H9 (cell line): ENCODE results near the gene STIM2. TPM values are rescaled to one million over a fixed set of nuclear protein-coding genes. Genes with fewer than 3 reads are reported as not detected.

ENCODE experiments used
- DNase-seq: peaks from one replicate; pipeline ENCODE4 v3.0.0-alpha.2; 2017
- H2AFZ ChIP-seq: one replicate; pipeline ENCODE4 v1.6.1; 2013; ENCODE audit warnings: mild to moderate bottlenecking, low read length, control low read depth, moderate library complexity
- H2AK5ac ChIP-seq: 2 replicates; pipeline ENCODE4 v1.6.1; 2013; ENCODE audit warnings: low read length, control low read depth, mixed read lengths; ENCODE audit not compliant: insufficient read length
- H2BK120ac ChIP-seq: one replicate; pipeline ENCODE4 v1.6.1; 2013; ENCODE audit warnings: low read depth, mild to moderate bottlenecking, low read length, control low read depth, inconsistent platforms; ENCODE audit not compliant: poor library complexity, severe bottlenecking
- H2BK12ac ChIP-seq: 2 replicates; pipeline ENCODE4 v1.6.1; 2013; ENCODE audit warnings: low read length, control low read depth, mixed read lengths, low read depth; ENCODE audit not compliant: insufficient read length
- H2BK15ac ChIP-seq: 2 replicates; pipeline ENCODE4 v1.6.1; 2013; ENCODE audit warnings: low read depth, low read length, control low read depth
- H2BK20ac ChIP-seq: one replicate; pipeline ENCODE4 v1.6.1; 2013; ENCODE audit warnings: low read depth, mild to moderate bottlenecking, low read length, control low read depth, inconsistent platforms; ENCODE audit not compliant: poor library complexity, severe bottlenecking
- H2BK5ac ChIP-seq: 2 replicates; pipeline ENCODE4 v1.6.1; 2013; ENCODE audit warnings: low read length, control low read depth, mixed read lengths; ENCODE audit not compliant: insufficient read length
- H3K14ac ChIP-seq: 2 replicates; pipeline ENCODE4 v1.6.1; 2013; ENCODE audit warnings: low read length, control low read depth; ENCODE audit not compliant: insufficient read depth
- H3K18ac ChIP-seq: 2 replicates; pipeline ENCODE4 v1.6.1; 2013; ENCODE audit warnings: low read depth, mild to moderate bottlenecking, mixed read lengths, low read length, control low read depth; ENCODE audit not compliant: insufficient read length
- H3K23ac ChIP-seq: 2 replicates; pipeline ENCODE4 v1.6.1; 2013; ENCODE audit warnings: low read length, control low read depth, mixed read lengths, low read depth; ENCODE audit not compliant: insufficient read length
- H3K23me2 ChIP-seq: 2 replicates; pipeline ENCODE4 v1.6.1; 2013; ENCODE audit warnings: low read depth, mild to moderate bottlenecking, mixed read lengths, low read length, control low read depth; ENCODE audit not compliant: insufficient read length, poor library complexity, severe bottlenecking
- H3K27ac ChIP-seq: 2 replicates; pipeline ENCODE4 v1.5.1; 2013; ENCODE audit warnings: low read length, control low read depth, mixed read lengths, low read depth; ENCODE audit not compliant: insufficient read length
- H3K27me3 ChIP-seq: 2 replicates; pipeline ENCODE4 v1.6.1; 2013; ENCODE audit warnings: low read length, control low read depth, inconsistent platforms; ENCODE audit not compliant: insufficient read depth
- H3K4ac ChIP-seq: 2 replicates; pipeline ENCODE4 v1.6.1; 2013; ENCODE audit warnings: low read depth, mild to moderate bottlenecking, control low read depth, inconsistent platforms, low read length, moderate library complexity
- H3K4me1 ChIP-seq: 2 replicates; pipeline ENCODE4 v1.6.1; 2013; ENCODE audit warnings: low read length, control low read depth, inconsistent platforms; ENCODE audit not compliant: insufficient read depth
- H3K4me2 ChIP-seq: 2 replicates; pipeline ENCODE4 v1.6.1; 2013; ENCODE audit warnings: low read length, control low read depth, mixed read lengths; ENCODE audit not compliant: insufficient read length, insufficient read depth
- H3K56ac ChIP-seq: 2 replicates; pipeline ENCODE4 v1.6.1; 2013; ENCODE audit warnings: low read depth, mild to moderate bottlenecking, mixed read lengths, low read length, control low read depth; ENCODE audit not compliant: insufficient read length
- H3K79me1 ChIP-seq: 2 replicates; pipeline ENCODE4 v1.6.1; 2013; ENCODE audit warnings: low read depth, mild to moderate bottlenecking, moderate library complexity, low read length, control low read depth, inconsistent platforms; ENCODE audit not compliant: insufficient read depth, poor library complexity, severe bottlenecking
- H3K79me2 ChIP-seq: 2 replicates; pipeline ENCODE4 v1.6.1; 2013; ENCODE audit warnings: low read length, control low read depth, inconsistent platforms; ENCODE audit not compliant: insufficient read depth
- H3K9ac ChIP-seq: 2 replicates; pipeline ENCODE4 v1.6.1; 2013; ENCODE audit warnings: low read length, control low read depth, mixed read lengths; ENCODE audit not compliant: insufficient read length; ENCODE audit errors: extremely low read depth
- H3K9me3 ChIP-seq: one replicate; pipeline ENCODE4 v1.6.1; 2013; ENCODE audit warnings: low read depth, low read length, inconsistent platforms; ENCODE audit not compliant: control insufficient read depth
- H3T11ph ChIP-seq: one replicate; pipeline ENCODE4 v1.6.1; 2013; ENCODE audit warnings: mild to moderate bottlenecking, low read length, control low read depth, inconsistent platforms
- H4K20me1 ChIP-seq: one replicate; pipeline ENCODE4 v1.6.1; 2013; ENCODE audit not compliant: control insufficient read depth, insufficient read length, insufficient read depth
- H4K5ac ChIP-seq: 2 replicates; pipeline ENCODE4 v1.6.1; 2013; ENCODE audit warnings: low read depth, mild to moderate bottlenecking, mixed read lengths, low read length, control low read depth; ENCODE audit not compliant: insufficient read length
- H4K8ac ChIP-seq: replicated peaks from 2 replicates; pipeline ENCODE4 v1.6.1; 2013; ENCODE audit warnings: low read length, control low read depth, mixed read lengths, low read depth; ENCODE audit not compliant: insufficient read length
- H4K91ac ChIP-seq: 2 replicates; pipeline ENCODE4 v1.6.1; 2013; ENCODE audit warnings: low read depth, mild to moderate bottlenecking, moderate library complexity, mixed read lengths, low read length, control low read depth; ENCODE audit not compliant: insufficient read length
- H3K27ac Mint-ChIP-seq, 3 experiments: 2 replicates in 2 of 3; 3 replicates in 1 of 3; pipeline ENCODE4 v1.8.0; 2020 to 2021; ENCODE audit warnings: mixed read lengths in 3 of 3, mild to moderate bottlenecking in 1 of 3, moderate library complexity in 1 of 3
- H3K27me3 Mint-ChIP-seq: 2 replicates; pipeline ENCODE4 v1.8.0; 2021; ENCODE audit warnings: low read depth, mild to moderate bottlenecking, moderate library complexity, mixed read lengths
- H3K36me3 Mint-ChIP-seq, 3 experiments: 2 replicates in 2 of 3; 3 replicates in 1 of 3; pipeline ENCODE4 v1.8.0; 2020 to 2021; ENCODE audit warnings: low read depth in 3 of 3, mixed read lengths in 3 of 3; ENCODE audit not compliant: insufficient read depth in 1 of 3
- H3K4me1 Mint-ChIP-seq, 2 experiments: 2 replicates each; pipeline ENCODE4 v1.8.0; 2020; ENCODE audit warnings: mixed read lengths in 2 of 2
- H3K4me3 Mint-ChIP-seq, 2 experiments: 2 replicates in 1 of 2; 3 replicates in 1 of 2; pipeline ENCODE4 v1.8.0; 2020 to 2021; ENCODE audit warnings: mild to moderate bottlenecking in 2 of 2, mixed read lengths in 2 of 2, moderate library complexity in 1 of 2
- H3K9me3 Mint-ChIP-seq, 2 experiments: 2 replicates in 1 of 2; 3 replicates in 1 of 2; pipeline ENCODE4 v1.8.0; 2020; ENCODE audit warnings: mild to moderate bottlenecking in 2 of 2, mixed read lengths in 2 of 2, moderate library complexity in 1 of 2
- WGBS: extraction: QIAGEN DNeasy Blood & Tissue Kit; methylation state at CpG from one replicate; pipeline ENCODE4 v1.1.7; 2013; ENCODE audit warnings: missing lambda C conversion rate, low lambda C conversion rate, mixed read lengths; ENCODE audit not compliant: insufficient read length; ENCODE audit errors: extremely low coverage; 5-methylcytosine and 5-hydroxymethylcytosine counted together
- total RNA-seq: library from RNA; stranded (reverse); gene quantifications from 2 replicates; pipeline ENCODE4 v1.2.1, GENCODE V29; 2021
- TF ChIP-seq, protein P1 (sequence below): fragments of 200-600 bp; sonication (generic); conservative IDR thresholded peaks from 3 replicates; pipeline ENCODE4 v1.8.0; 2021; ENCODE audit warnings: antibody characterized with exemption, mild to moderate bottlenecking

Gene STIM2
- total RNA-seq, 1 experiment from 2014 or later: 26.2 TPM

DNA sequence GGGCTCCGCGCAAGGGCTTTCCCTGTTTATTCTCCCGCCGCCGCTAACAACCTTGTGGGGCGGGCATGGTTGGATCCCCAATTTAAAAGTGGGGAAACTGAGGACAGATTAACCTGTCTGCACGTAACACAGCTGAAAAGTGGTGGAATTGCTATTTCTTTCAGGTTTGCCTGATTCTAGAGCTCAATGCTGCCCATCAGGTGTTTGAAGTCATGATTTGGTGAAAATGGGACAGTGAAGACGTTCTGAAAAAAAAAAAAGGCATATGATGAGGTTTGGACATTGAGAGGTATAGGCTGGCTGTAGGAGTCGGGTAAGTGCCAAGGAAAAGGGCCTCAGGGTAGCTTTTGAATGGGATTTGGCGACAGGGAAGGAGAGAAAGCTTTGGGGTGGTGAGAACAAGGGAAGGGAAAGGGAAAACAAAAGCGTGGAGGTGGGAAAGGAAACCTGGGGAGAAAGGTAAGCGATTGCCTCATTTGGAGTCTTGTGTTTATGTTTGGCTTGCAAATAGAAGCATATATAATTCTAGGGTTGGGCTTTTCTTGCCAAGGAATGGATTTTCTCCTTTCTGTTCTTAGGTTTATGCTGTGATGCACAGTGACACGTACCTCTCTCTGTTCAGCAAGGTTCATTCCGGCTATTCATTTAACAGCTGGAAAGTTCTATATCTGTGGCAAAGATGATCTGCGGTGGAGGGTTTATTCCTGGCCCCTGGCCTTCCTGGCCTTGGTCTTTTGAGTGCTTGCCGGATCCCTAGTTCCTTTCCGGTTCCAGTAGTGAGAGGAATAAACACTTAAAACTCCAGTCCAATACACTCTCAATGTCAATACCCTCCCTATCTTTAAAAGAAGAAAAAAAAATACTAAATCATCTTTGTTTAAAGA lies 2.4 kb upstream of the STIM2 start:
- no peaks in the 10 kb centered on the region for H3K79me1 ChIP-seq
- H3K4me1 ChIP-seq: no peaks in the 10 kb centered on the region; the same call in 1 of the 2 replicates
- WGBS: no CpG with 5 or more reads among the region's 17 CpGs
- H4K91ac ChIP-seq: no peak overlapping the region
- H3K23me2 ChIP-seq: peaks cover 19% of the 10 kb centered on the region
- peak overlapping the region; percentile 40 for H3K9ac ChIP-seq
- no peak overlapping the region for H2BK20ac ChIP-seq
- DNase-seq: no peak
- no peak overlapping the region for H2BK12ac ChIP-seq
- H2BK15ac ChIP-seq: no peak overlapping the region
- peak overlapping the region; percentile 93 for H3K4me2 ChIP-seq
- H3K4me3 Mint-ChIP-seq: peak overlapping the region; percentile 83 to 84
- no peak overlapping the region for H4K8ac ChIP-seq
- no peak overlapping the region for H3K56ac ChIP-seq
- H3K9me3 Mint-ChIP-seq: no peaks in the 10 kb centered on the region; a peak in 1 of 5 replicates
- no peaks in the 10 kb centered on the region for H3K79me2 ChIP-seq
- no peak overlapping the region for H3K18ac ChIP-seq
- H2BK120ac ChIP-seq: no peak overlapping the region
- no peak overlapping the region for H3K27ac ChIP-seq
- H3K27ac Mint-ChIP-seq: peak overlapping the region in 2 of 3 experiments; percentile 53 to 61; a peak in 3 of 7 replicates
- no peak overlapping the region for H3K4ac ChIP-seq
- H3K4me1 Mint-ChIP-seq: peaks cover 44 to 46% of the 10 kb centered on the region in 2 experiments
- no peak overlapping the region for H3T11ph ChIP-seq
- H4K5ac ChIP-seq: no peak overlapping the region
- TF ChIP-seq, protein P1, sequence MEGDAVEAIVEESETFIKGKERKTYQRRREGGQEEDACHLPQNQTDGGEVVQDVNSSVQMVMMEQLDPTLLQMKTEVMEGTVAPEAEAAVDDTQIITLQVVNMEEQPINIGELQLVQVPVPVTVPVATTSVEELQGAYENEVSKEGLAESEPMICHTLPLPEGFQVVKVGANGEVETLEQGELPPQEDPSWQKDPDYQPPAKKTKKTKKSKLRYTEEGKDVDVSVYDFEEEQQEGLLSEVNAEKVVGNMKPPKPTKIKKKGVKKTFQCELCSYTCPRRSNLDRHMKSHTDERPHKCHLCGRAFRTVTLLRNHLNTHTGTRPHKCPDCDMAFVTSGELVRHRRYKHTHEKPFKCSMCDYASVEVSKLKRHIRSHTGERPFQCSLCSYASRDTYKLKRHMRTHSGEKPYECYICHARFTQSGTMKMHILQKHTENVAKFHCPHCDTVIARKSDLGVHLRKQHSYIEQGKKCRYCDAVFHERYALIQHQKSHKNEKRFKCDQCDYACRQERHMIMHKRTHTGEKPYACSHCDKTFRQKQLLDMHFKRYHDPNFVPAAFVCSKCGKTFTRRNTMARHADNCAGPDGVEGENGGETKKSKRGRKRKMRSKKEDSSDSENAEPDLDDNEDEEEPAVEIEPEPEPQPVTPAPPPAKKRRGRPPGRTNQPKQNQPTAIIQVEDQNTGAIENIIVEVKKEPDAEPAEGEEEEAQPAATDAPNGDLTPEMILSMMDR: no peak
- H3K23ac ChIP-seq: no peak overlapping the region
- H2AFZ ChIP-seq: no peak overlapping the region
- no peaks in the 10 kb centered on the region for H4K20me1 ChIP-seq
- H3K27me3 ChIP-seq: no peaks in the 10 kb centered on the region
- no peak overlapping the region for H2BK5ac ChIP-seq
- H2AK5ac ChIP-seq: no peak overlapping the region
- H3K9me3 ChIP-seq: no peaks in the 10 kb centered on the region
- no peaks in the 10 kb centered on the region; a peak in 1 of 7 replicates for H3K36me3 Mint-ChIP-seq
- H3K27me3 Mint-ChIP-seq: no peaks in the 10 kb centered on the region; the same call in 1 of the 2 replicates
- no peak overlapping the region; the same call in 1 of the 2 replicates for H3K14ac ChIP-seq
